ENCODE data around the gene DLK1. TPM values are rescaled to one million over a fixed set of nuclear protein-coding genes. Genes with fewer than 3 reads are reported as not detected.
A peak's percentile ranks its signal among the peaks of the same experiment; 100 is the strongest.

The DLK1 gene
- polyA plus RNA-seq, 1 of the 3 experiments (the other 2 are of a cell fraction), result 1.7 TPM

- Histone ChIP-seq H3K9me2 (no peaks in the 10 kb centered on the region), H3K4me2 (no peak overlapping the region), H3K27ac (ENCODE audit: low read depth in 2 of 2, low read length in 1 of 2) (peak overlapping the region in 1 of 2 experiments; percentile 100; a peak in 2 of 4 replicates), H2AFZ (ENCODE audit: low read depth) (no peak overlapping the region), H3K36me3 (replicated peaks in 1 of 2; ENCODE audit: control insufficient read depth in 1 of 2, insufficient read depth in 2 of 2, low read length in 1 of 2) (no peaks in the 10 kb centered on the region), H4K20me1 (ENCODE audit: insufficient read depth) (no peaks in the 10 kb centered on the region), H3K9me3 (no peaks in the 10 kb centered on the region), H3K4me1 (ENCODE audit: control insufficient read depth in 1 of 2, insufficient read depth in 2 of 2, low read depth in 1 of 2, low read length in 1 of 2) (peaks cover 0 to 87% of the 10 kb centered on the region in 2 experiments; a peak in 1 of 4 replicates), H3K9ac (no peak overlapping the region), H3K79me2 (ENCODE audit: insufficient read depth) (no peaks in the 10 kb centered on the region), H3K27me3 (ENCODE audit: insufficient read depth) (no peaks in the 10 kb centered on the region), H3F3A (replicated peaks; ENCODE audit: insufficient read depth) (no peaks in the 10 kb centered on the region), H3K4me3 (ENCODE audit: low read depth in 2 of 2, low read length in 1 of 2) (no peak overlapping the region)
- DNase-seq, result peak; percentile 84
- ChIA-PET CTCF (interaction anchor here (0.6 to 3.6 kb wide), 14 partner anchors 11 to 451 kb away, joined by 3 to 21 read pairs (median 4); no protein-coding TSS in a partner anchor), POLR2A (interaction anchor here (0.6 to 4.5 kb wide), 32 partner anchors 8 to 451 kb away, joined by 3 to 77 read pairs (median 4); partner anchors contain the start of gene RTL1)
- 44% methylated on average over 19 of the region's 27 CpGs for WGBS (ENCODE audit: low lambda C conversion rate)
- TF ChIP-seq RXRA (IDR thresholded peaks at IDR 0.05; ENCODE audit: borderline replicate concordance, low read depth) (no peak), NRF1 (IDR thresholded peaks at IDR 0.05; ENCODE audit: low read depth, low read length) (no peak), TEAD4 (IDR thresholded peaks at IDR 0.05; ENCODE audit: borderline replicate concordance, insufficient read depth) (no peak), FOXM1 (IDR thresholded peaks at IDR 0.05; ENCODE audit: low read depth) (no peak), EP300 (IDR thresholded peaks at IDR 0.05; ENCODE audit: borderline replicate concordance in 1 of 2, low read depth in 1 of 2, low read length in 1 of 2) (peak in 1 of 2 experiments; percentile 98; a peak in 2 of 4 replicates), RFX5 (IDR thresholded peaks at IDR 0.05; ENCODE audit: low read length) (peak; percentile 30; the same call in 1 of the 2 replicates), USF2 (IDR thresholded peaks at IDR 0.05; ENCODE audit: borderline replicate concordance, low read depth, low read length) (no peak), MEF2A (IDR thresholded peaks at IDR 0.05; ENCODE audit: borderline replicate concordance, low read depth) (no peak), RCOR1 (IDR thresholded peaks at IDR 0.05; ENCODE audit: low read length) (peak; percentile 84), RAD21 (IDR thresholded peaks at IDR 0.05; ENCODE audit: low read length) (peak; percentile 23), JUND (IDR thresholded peaks at IDR 0.05) (no peak), MXI1 (IDR thresholded peaks at IDR 0.05; ENCODE audit: low read depth, low read length) (0 out of 2 replicates have a peak, but pooled peaks have one; percentile 59), CHD2 (IDR thresholded peaks at IDR 0.05; ENCODE audit: low read length, partially characterized antibody) (peak; percentile 80), POLR2AphosphoS5 (IDR thresholded peaks at IDR 0.05; ENCODE audit: low read depth, low read length) (no peak), FOSL2 (IDR thresholded peaks at IDR 0.05; ENCODE audit: borderline replicate concordance, low read depth) (no peak), SMC3 (IDR thresholded peaks at IDR 0.05; ENCODE audit: low read depth, low read length) (no peak), TCF12 (IDR thresholded peaks at IDR 0.05) (no peak), GATA2 (CRISPR knock-in tag; IDR thresholded peaks at IDR 0.05) (peak; percentile 95), USF1 (IDR thresholded peaks at IDR 0.05; ENCODE audit: borderline replicate concordance, low read depth) (no peak), GABPA (IDR thresholded peaks at IDR 0.05; ENCODE audit: low read depth) (no peak), YY1 (IDR thresholded peaks at IDR 0.05; ENCODE audit: low read depth) (no peak), TAF1 (IDR thresholded peaks at IDR 0.05; ENCODE audit: borderline replicate concordance, low read depth, low read length) (no peak), ELF1 (IDR thresholded peaks at IDR 0.05) (no peak), FOXJ3 (CRISPR knock-in tag; IDR thresholded peaks at IDR 0.05) (peak; percentile 97)
- TF ChIP-seq, protein P1, sequence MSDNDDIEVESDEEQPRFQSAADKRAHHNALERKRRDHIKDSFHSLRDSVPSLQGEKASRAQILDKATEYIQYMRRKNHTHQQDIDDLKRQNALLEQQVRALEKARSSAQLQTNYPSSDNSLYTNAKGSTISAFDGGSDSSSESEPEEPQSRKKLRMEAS (IDR thresholded peaks at IDR 0.05; ENCODE audit: low read depth), result no peak
- TF ChIP-seq, protein P2, sequence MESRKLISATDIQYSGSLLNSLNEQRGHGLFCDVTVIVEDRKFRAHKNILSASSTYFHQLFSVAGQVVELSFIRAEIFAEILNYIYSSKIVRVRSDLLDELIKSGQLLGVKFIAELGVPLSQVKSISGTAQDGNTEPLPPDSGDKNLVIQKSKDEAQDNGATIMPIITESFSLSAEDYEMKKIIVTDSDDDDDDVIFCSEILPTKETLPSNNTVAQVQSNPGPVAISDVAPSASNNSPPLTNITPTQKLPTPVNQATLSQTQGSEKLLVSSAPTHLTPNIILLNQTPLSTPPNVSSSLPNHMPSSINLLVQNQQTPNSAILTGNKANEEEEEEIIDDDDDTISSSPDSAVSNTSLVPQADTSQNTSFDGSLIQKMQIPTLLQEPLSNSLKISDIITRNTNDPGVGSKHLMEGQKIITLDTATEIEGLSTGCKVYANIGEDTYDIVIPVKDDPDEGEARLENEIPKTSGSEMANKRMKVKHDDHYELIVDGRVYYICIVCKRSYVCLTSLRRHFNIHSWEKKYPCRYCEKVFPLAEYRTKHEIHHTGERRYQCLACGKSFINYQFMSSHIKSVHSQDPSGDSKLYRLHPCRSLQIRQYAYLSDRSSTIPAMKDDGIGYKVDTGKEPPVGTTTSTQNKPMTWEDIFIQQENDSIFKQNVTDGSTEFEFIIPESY (IDR thresholded peaks at IDR 0.05; ENCODE audit: borderline replicate concordance, low read depth), result no peak
- TF ChIP-seq, protein P3, sequence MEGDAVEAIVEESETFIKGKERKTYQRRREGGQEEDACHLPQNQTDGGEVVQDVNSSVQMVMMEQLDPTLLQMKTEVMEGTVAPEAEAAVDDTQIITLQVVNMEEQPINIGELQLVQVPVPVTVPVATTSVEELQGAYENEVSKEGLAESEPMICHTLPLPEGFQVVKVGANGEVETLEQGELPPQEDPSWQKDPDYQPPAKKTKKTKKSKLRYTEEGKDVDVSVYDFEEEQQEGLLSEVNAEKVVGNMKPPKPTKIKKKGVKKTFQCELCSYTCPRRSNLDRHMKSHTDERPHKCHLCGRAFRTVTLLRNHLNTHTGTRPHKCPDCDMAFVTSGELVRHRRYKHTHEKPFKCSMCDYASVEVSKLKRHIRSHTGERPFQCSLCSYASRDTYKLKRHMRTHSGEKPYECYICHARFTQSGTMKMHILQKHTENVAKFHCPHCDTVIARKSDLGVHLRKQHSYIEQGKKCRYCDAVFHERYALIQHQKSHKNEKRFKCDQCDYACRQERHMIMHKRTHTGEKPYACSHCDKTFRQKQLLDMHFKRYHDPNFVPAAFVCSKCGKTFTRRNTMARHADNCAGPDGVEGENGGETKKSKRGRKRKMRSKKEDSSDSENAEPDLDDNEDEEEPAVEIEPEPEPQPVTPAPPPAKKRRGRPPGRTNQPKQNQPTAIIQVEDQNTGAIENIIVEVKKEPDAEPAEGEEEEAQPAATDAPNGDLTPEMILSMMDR (IDR thresholded peaks at IDR 0.05), result no peak
- TF ChIP-seq, protein P4, sequence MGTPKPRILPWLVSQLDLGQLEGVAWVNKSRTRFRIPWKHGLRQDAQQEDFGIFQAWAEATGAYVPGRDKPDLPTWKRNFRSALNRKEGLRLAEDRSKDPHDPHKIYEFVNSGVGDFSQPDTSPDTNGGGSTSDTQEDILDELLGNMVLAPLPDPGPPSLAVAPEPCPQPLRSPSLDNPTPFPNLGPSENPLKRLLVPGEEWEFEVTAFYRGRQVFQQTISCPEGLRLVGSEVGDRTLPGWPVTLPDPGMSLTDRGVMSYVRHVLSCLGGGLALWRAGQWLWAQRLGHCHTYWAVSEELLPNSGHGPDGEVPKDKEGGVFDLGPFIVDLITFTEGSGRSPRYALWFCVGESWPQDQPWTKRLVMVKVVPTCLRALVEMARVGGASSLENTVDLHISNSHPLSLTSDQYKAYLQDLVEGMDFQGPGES (IDR thresholded peaks at IDR 0.05; ENCODE audit: low read depth, low read length), result no peak
These were observed 57.1 kb downstream of the DLK1 start for GRCh38 chr14:100783630-100784370.

All from SK-N-SH (cell line).